CD4-positive, alpha-beta T cell (primary cell): Measurements from ENCODE around the gene MPRIP. TPM values are rescaled to one million over a fixed set of nuclear protein-coding genes. Genes with fewer than 3 reads are reported as not detected.

Source experiments
- ATAC-seq: fragments of 200-7000 bp; cut with Tn5 transposase; one replicate; pipeline ENCODE4 v1.10.0; 2022; ENCODE audit warnings: mild to moderate bottlenecking; ENCODE audit not compliant: poor library complexity
- CTCF ChIA-PET: fragments of 350-600 bp; sonication (Branson Sonifier 250); formaldehyde crosslinking; loops from one replicate; lab custom pipeline; 2021; ENCODE audit warnings: antibody characterized with exemption, inconsistent platforms; lab: Charles Lee
- POLR2A ChIA-PET: fragments of 350-600 bp; sonication (Branson Sonifier 250); formaldehyde crosslinking; loops from one replicate; lab custom pipeline; 2021; ENCODE audit warnings: antibody characterized with exemption, inconsistent platforms; lab: Charles Lee
- DNase-seq, 14 experiments: peaks; one replicate each; pipeline ENCODE4 v3.0.0-alpha.2; 2013 to 2020; ENCODE audit warnings: mixed read lengths in 2 of 14
- H3K27ac ChIP-seq, 2 donors: one replicate each; pipeline versions ENCODE4 v1.5.1 to v1.7.0; 2013; ENCODE audit warnings: low read length in 2 of 2, low read depth in 1 of 2, mild to moderate bottlenecking in 1 of 2
- H3K27me3 ChIP-seq, 2 experiments: 1 replicate in 1 of 2; 2 replicates in 1 of 2; pipeline versions ENCODE4 v1.6.1 to v1.7.0; 2013; ENCODE audit warnings: low read length in 2 of 2, control low read depth in 1 of 2, mild to moderate bottlenecking in 1 of 2, moderate library complexity in 1 of 2; ENCODE audit not compliant: insufficient read depth in 2 of 2, control insufficient read depth in 1 of 2
- H3K36me3 ChIP-seq: one replicate; pipeline ENCODE4 v1.6.1; 2013; ENCODE audit warnings: low read length, control low read depth; ENCODE audit not compliant: insufficient read depth
- H3K4me1 ChIP-seq: one replicate; pipeline ENCODE4 v1.6.1; 2013; ENCODE audit warnings: low read length, control low read depth; ENCODE audit not compliant: insufficient read depth
- H3K4me3 ChIP-seq: one replicate; pipeline ENCODE4 v1.5.1; 2013; ENCODE audit warnings: mild to moderate bottlenecking, low read length, moderate library complexity
- H3K9me3 ChIP-seq, 2 experiments: 1 replicate in 1 of 2; 2 replicates in 1 of 2; pipeline versions ENCODE4 v1.6.1 to v1.7.0; 2013; ENCODE audit warnings: low read length in 2 of 2, mild to moderate bottlenecking in 2 of 2, control low read depth in 1 of 2, moderate library complexity in 1 of 2; ENCODE audit not compliant: control insufficient read depth in 1 of 2, insufficient read depth in 1 of 2
- H3K27ac Mint-ChIP-seq: one replicate; pipeline ENCODE4 v1.8.0; 2020; ENCODE audit warnings: mixed read lengths
- H3K27me3 Mint-ChIP-seq: one replicate; pipeline ENCODE4 v1.8.0; 2021; ENCODE audit warnings: mixed read lengths
- H3K36me3 Mint-ChIP-seq: one replicate; pipeline ENCODE4 v1.8.0; 2021; ENCODE audit warnings: low read depth, mixed read lengths
- H3K4me1 Mint-ChIP-seq: one replicate; pipeline ENCODE4 v1.8.0; 2021; ENCODE audit warnings: low read depth, mixed read lengths
- H3K4me3 Mint-ChIP-seq: one replicate; pipeline ENCODE4 v1.8.0; 2020; ENCODE audit warnings: mild to moderate bottlenecking, mixed read lengths
- H3K9me3 Mint-ChIP-seq: one replicate; pipeline ENCODE4 v1.8.0; 2020; ENCODE audit warnings: mixed read lengths
- CTCF ChIP-seq: fragments of 200-600 bp; IDR thresholded peaks from one replicate; pipeline ENCODE4 v1.8.0; 2022; ENCODE audit warnings: antibody characterized with exemption, mild to moderate bottlenecking
- intact Hi-C, 2 experiments: fragments of 100-400 bp; cut with DNase I in 1 of 2; cut with micrococcal nuclease in 1 of 2; formaldehyde crosslinking; loops; one replicate each; pipeline versions ENCODE4 v1.15.1 to v1.9.0; 2023 to 2025; cut with DNase I, micrococcal nuclease
- total RNA-seq, 174 experiments: library from RNA in 2 of 174; stranded (reverse) in 2 of 174; gene quantifications; one replicate each; pipeline ENCODE4 v1.2.3 and lab custom pipeline; 2021 to 2026

Gene MPRIP
- total RNA-seq, 2 experiments from 2014 or later: 176 to 188 TPM

- no peak overlapping the region for H3K4me3 Mint-ChIP-seq
- H3K27me3 Mint-ChIP-seq: no peaks in the 10 kb centered on the region
- H3K4me1 Mint-ChIP-seq: peaks cover 13% of the 10 kb centered on the region
- no peaks in the 10 kb centered on the region for H3K4me1 ChIP-seq
- H3K27me3 ChIP-seq: no peaks in the 10 kb centered on the region
- CTCF ChIA-PET: interaction anchor here (0.7 to 1.1 kb wide), 3 partner anchors 15 to 61 kb away, joined by 3 to 5 read pairs (median 4); no protein-coding TSS in a partner anchor
- no peaks in the 10 kb centered on the region for H3K9me3 ChIP-seq
- TF ChIP-seq CTCF: no peak
- H3K9me3 Mint-ChIP-seq: no peaks in the 10 kb centered on the region
- DNase-seq (no peak), ATAC-seq (no peak)
- intact Hi-C loops: loop anchor here in 1 of 2 experiments (5.0 kb wide), 1 partner anchor 36 kb away; no protein-coding TSS in a partner anchor
- H3K4me3 ChIP-seq: no peak overlapping the region
- no peak overlapping the region for H3K27ac ChIP-seq
- H3K36me3 Mint-ChIP-seq: peaks cover 66% of the 10 kb centered on the region
- H3K27ac Mint-ChIP-seq: no peak overlapping the region
- peaks cover 58% of the 10 kb centered on the region for H3K36me3 ChIP-seq
- POLR2A ChIA-PET: no interaction called here
Measured at GRCh38 chr17:17081304-17081940, 39.2 kb downstream of the MPRIP start.

GRCh38 chr17:17082878-17083277, 40.6 kb downstream of the MPRIP start:
- peaks cover 7% of the 10 kb centered on the region for H3K4me1 ChIP-seq
- Mint-ChIP-seq H3K27me3 (no peaks in the 10 kb centered on the region), H3K9me3 (no peaks in the 10 kb centered on the region), H3K36me3 (peaks cover 56% of the 10 kb centered on the region), H3K4me3 (no peak overlapping the region), H3K4me1 (peaks cover 21% of the 10 kb centered on the region), H3K27ac (no peak overlapping the region)
- ATAC-seq (no peak), DNase-seq (no peak)
- no peak for TF ChIP-seq CTCF
- H3K4me3 ChIP-seq: no peak overlapping the region
- H3K36me3 ChIP-seq: peaks cover 52% of the 10 kb centered on the region
- H3K27ac ChIP-seq: no peak overlapping the region
- no peaks in the 10 kb centered on the region for H3K9me3 ChIP-seq
- intact Hi-C loops: loop anchor here in 1 of 2 experiments (5.0 kb wide), 1 partner anchor 34 kb away; no protein-coding TSS in a partner anchor
- no peaks in the 10 kb centered on the region for H3K27me3 ChIP-seq
- CTCF ChIA-PET: no interaction called here
- POLR2A ChIA-PET: no interaction called here

GRCh38 chr17:17084317-17084835, 42.1 kb downstream of the MPRIP start:
- Mint-ChIP-seq H3K4me3 (no peak overlapping the region), H3K36me3 (peaks cover 55% of the 10 kb centered on the region), H3K27ac (no peak overlapping the region), H3K27me3 (no peaks in the 10 kb centered on the region), H3K4me1 (peaks cover 36% of the 10 kb centered on the region), H3K9me3 (no peaks in the 10 kb centered on the region)
- intact Hi-C loops: loop anchor here in 1 of 2 experiments (5.0 kb wide), 1 partner anchor 33 kb away; no protein-coding TSS in a partner anchor
- ChIA-PET POLR2A (no interaction called here), CTCF (no interaction called here)
- no peak for TF ChIP-seq CTCF
- Histone ChIP-seq H3K4me3 (no peak overlapping the region), H3K36me3 (peaks cover 39% of the 10 kb centered on the region), H3K4me1 (peaks cover 22% of the 10 kb centered on the region), H3K9me3 (no peaks in the 10 kb centered on the region), H3K27ac (no peak overlapping the region), H3K27me3 (no peaks in the 10 kb centered on the region)
- DNase-seq: no peak
- no peak for ATAC-seq
